ENCODE measurements around the gene ARHGAP45. TPM values are rescaled to one million over a fixed set of nuclear protein-coding genes. Genes with fewer than 3 reads are reported as not detected.

ARHGAP45 gene
- total and polyA plus RNA-seq, 9 of the 15 experiments (the other 6 are each of a cell fraction or from before 2014, with no cell fraction given) = 0.08 to 22.1 (median 4.2) TPM

DNA sequence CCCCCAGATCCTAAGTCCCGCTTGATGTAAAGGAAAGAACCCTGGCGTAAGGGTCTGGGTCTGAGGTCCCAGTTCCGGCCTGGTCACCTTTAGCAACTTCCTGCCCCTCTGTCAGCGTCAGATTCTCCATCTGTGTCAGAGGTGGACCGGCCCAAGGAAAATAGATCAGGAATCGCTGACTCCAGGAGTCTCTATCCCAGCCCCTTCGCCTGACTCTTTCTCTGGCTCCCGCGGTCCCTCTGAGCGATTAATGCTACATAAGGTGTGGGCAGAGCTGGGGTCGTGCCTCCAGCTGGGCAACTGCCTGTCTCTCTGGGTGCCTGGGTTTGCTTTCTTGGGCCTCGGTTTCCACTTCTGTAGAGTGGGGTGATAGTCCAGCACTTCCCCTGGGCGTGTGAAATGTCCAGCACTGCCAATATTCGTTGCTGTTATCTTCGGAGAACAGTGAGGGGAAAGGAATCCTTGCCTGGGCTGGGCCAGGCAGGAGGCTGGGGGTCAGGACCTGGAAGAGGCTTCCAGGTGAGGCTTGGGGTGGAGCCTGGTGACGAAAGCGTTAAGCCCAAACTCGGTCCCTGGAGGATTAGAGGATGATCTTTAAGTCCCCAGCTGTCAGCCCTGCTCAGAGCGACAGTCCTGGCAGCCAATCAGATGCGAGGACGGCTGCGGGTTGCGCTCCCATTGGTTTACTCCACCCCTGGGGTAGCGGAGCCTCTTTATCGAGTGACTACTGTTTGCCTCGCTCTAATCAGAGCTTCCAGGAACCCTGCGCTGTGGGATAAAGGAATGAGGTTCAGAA, 26.3 kb upstream of the ARHGAP45 start (continued):
- TF ChIP-seq FOXA1 (IDR thresholded peaks at IDR 0.05; ENCODE audit: borderline replicate concordance) (no peak), ZNF282 (CRISPR knock-in tag; IDR thresholded peaks at IDR 0.05) (no peak), BHLHE40 (IDR thresholded peaks at IDR 0.05; ENCODE audit: low read length) (peak; percentile 39), NCOA1 (IDR thresholded peaks at IDR 0.05; ENCODE audit: low read depth) (peak; percentile 48; the same call in 1 of the 2 replicates), CCAR2 (IDR thresholded peaks at IDR 0.05; ENCODE audit: low read depth, low read length) (no peak), FOS (IDR thresholded peaks at IDR 0.05; ENCODE audit: extremely low read depth, insufficient read length) (peak; percentile 100), SNRNP70 (optimal IDR thresholded peaks at IDR 0.05; ENCODE audit: low read depth, low read length) (peak; percentile 43), NCOA6 (IDR thresholded peaks at IDR 0.05) (no peak), SMAD2 (IDR thresholded peaks at IDR 0.05; ENCODE audit: low read depth, low read length) (no peak), SFPQ (IDR thresholded peaks at IDR 0.05; ENCODE audit: low read depth, low read length) (no peak), CEBPB (tag; IDR thresholded peaks at IDR 0.05) (peak; percentile 29; the same call in 1 of the 2 replicates), SP2 (IDR thresholded peaks at IDR 0.05; ENCODE audit: extremely low read depth, low read depth, low read length, poor library complexity, severe bottlenecking) (peak; percentile 93), SUPT5H (IDR thresholded peaks at IDR 0.05) (no peak), GATA2 (CRISPR knock-in tag; IDR thresholded peaks at IDR 0.05) (peak; percentile 14; the same call in 1 of the 2 replicates), CTBP1 (IDR thresholded peaks at IDR 0.05; ENCODE audit: borderline replicate concordance) (peak; percentile 83), MAZ (CRISPR knock-in tag; conservative IDR thresholded peaks at IDR 0.05 in 1 of 2, IDR thresholded peaks at IDR 0.05 in 1 of 2) (peak in 1 of 2 experiments; percentile 61; a peak in 1 of 4 replicates), CXXC5 (CRISPR knock-in tag; IDR thresholded peaks at IDR 0.05) (peak; percentile 68), FOXK1 (CRISPR knock-in tag; IDR thresholded peaks at IDR 0.05; ENCODE audit: borderline replicate concordance) (0 out of 2 replicates have a peak, but pooled peaks have one; percentile 71), ZBED1 (IDR thresholded peaks at IDR 0.05) (no peak), RBM15 (IDR thresholded peaks at IDR 0.05; ENCODE audit: insufficient read depth, low read length) (no peak), POLR2AphosphoS5 (IDR thresholded peaks at IDR 0.05; ENCODE audit: control insufficient read depth, insufficient read depth, low read depth, low read length) (peak; percentile 67), MTA3 (IDR thresholded peaks at IDR 0.05; ENCODE audit: borderline replicate concordance) (0 out of 2 replicates have a peak, but pooled peaks have one; percentile 76), BRD9 (IDR thresholded peaks at IDR 0.05; ENCODE audit: low read depth, partially characterized antibody) (peak; percentile 79), TARDBP (IDR thresholded peaks at IDR 0.05) (0 out of 2 replicates have a peak, but pooled peaks have one; percentile 18), GTF2F1 (IDR thresholded peaks at IDR 0.05; ENCODE audit: low read depth, low read length) (no peak), KDM2B (CRISPR knock-in tag; IDR thresholded peaks at IDR 0.05) (no peak), GATAD2A (IDR thresholded peaks at IDR 0.05) (0 out of 2 replicates have a peak, but pooled peaks have one; percentile 21)
- TF ChIP-seq, protein P1, sequence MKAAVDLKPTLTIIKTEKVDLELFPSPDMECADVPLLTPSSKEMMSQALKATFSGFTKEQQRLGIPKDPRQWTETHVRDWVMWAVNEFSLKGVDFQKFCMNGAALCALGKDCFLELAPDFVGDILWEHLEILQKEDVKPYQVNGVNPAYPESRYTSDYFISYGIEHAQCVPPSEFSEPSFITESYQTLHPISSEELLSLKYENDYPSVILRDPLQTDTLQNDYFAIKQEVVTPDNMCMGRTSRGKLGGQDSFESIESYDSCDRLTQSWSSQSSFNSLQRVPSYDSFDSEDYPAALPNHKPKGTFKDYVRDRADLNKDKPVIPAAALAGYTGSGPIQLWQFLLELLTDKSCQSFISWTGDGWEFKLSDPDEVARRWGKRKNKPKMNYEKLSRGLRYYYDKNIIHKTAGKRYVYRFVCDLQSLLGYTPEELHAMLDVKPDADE (conservative IDR thresholded peaks at IDR 0.05; ENCODE audit: control insufficient read depth, low read depth, low read length) = peak; percentile 82; the same call in 1 of the 2 replicates
